Activated CD8-positive, alpha-beta memory T cell treated with anti-CD3 and anti-CD28 coated beads, Interleukin-2, amount 50 U/mL, for 1 hour (primary cell): ENCODE data around the gene IFITM5.
"Not testable (repeated sequence)": the region's sequence is repeated elsewhere in the genome, so short reads cannot be mapped to it uniquely, and the experiment has no call there.

Source experiments
- DNase-seq: peaks from one replicate; pipeline ENCODE4 v3.0.0-alpha.2; 2020; ENCODE audit errors: extremely low read depth

IFITM5 gene

DNA sequence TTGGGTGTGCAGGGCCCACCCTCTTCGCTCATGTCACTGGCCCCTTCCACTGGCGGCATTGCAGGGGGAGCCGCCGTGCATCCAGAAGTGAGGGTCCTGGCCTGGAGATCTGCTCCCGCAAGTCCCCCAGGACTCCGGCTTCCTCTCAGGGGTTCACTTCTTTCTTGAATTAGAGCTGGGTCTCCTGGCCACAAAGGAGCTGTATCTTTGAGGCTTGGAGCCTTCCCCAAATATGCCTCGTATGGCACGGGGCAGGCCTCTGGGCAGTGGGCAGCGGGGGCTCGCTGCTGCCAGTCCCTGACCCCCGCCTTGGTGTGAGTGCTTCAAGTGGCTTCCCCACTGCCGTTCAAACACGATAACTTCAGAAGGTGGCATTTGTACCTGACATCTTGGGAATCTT is 28.7 kb upstream of the IFITM5 start:
- DNase-seq: no peak

DNA sequence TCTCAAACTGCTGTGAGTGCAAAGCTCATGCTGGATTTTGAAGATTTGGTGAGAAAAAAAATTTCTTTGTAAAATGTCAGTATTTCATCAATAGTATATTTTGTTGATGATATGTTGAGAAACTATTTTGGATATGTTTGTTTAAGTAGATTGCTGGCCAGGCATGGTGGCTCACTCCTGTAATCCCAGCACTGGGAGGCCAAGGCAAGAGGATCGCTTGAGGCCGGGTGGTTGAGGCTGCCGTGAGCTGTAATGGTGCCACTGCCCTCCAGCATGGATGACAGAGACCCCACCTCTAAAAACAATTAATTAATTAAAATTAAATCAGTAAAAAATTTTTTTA is 28.2 kb upstream of the IFITM5 start:
- DNase-seq: no peak

DNA sequence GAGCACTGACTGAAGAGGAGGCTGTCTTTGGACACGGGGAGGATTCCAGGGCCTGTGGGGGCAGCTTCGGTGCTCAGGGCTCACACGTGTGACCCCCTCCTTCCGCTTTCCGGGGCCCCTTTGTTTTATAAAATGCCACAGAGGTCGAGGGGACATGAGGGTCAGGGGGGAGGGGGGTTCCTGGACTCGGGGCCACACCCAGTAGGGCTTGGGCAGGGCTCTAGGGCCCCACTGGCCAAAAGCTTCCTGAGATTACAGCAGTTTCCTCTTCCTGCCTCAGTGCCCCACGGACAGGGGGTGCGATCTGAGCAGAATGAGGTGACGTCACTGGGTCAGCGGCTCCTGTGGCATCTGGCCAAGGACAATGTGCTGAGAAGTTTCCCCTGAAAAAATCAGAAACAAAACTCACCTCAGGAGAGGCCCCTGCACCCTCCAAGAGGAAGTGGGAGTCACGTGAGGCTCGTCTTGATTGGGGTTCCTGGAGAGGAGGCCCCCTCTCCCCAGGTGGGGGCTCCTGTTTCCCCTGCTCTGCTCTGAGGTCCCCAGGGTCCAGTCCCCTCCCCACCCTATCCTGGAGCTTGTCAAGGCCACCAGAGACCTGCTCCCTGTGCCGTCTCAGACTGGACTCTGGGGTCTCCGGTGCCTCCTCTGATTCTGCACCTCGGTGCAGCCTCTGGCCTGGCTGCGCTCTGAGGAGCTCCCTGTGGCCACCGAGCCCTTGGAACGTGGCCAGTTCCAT is 27.7 kb upstream of the IFITM5 start:
- peak; percentile 60 for DNase-seq

GRCh38 chr11:326592-326841 is 27.2 kb upstream of the IFITM5 start:
- DNase-seq: no peak

GRCh38 chr11:325796-326591 is 26.7 kb upstream of the IFITM5 start:
- DNase-seq: no peak

GRCh38 chr11:324593-325517 is 25.5 kb upstream of the IFITM5 start:
- DNase-seq: not testable (repeated sequence)

- no peak for DNase-seq
Observed at GRCh38 chr11:324156-324555, 24.8 kb upstream of the IFITM5 start.

DNA sequence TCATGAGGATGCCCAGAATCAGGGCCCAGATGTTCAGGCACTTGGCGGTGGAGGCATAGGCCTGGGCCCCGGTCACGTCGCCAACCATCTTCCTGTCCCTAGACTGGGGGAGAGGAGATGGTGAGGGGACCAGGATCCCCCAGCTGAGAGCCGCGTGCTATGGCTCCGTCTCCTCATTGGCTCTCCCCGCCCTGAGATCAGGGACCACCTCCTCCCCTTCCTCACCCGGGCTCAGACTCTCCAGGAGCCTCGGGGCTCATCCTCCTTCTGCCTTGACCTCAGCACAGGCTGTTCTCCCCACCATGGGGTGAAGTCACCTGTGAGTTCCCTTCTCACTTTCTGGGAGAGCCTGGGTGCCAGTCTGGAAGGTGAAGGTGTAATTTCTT is 20.6 kb upstream of the IFITM5 start:
- DNase-seq: not testable (repeated sequence)

- DNase-seq: not testable (repeated sequence)
Observed at GRCh38 chr11:319121-319887, 20.0 kb upstream of the IFITM5 start.

DNA sequence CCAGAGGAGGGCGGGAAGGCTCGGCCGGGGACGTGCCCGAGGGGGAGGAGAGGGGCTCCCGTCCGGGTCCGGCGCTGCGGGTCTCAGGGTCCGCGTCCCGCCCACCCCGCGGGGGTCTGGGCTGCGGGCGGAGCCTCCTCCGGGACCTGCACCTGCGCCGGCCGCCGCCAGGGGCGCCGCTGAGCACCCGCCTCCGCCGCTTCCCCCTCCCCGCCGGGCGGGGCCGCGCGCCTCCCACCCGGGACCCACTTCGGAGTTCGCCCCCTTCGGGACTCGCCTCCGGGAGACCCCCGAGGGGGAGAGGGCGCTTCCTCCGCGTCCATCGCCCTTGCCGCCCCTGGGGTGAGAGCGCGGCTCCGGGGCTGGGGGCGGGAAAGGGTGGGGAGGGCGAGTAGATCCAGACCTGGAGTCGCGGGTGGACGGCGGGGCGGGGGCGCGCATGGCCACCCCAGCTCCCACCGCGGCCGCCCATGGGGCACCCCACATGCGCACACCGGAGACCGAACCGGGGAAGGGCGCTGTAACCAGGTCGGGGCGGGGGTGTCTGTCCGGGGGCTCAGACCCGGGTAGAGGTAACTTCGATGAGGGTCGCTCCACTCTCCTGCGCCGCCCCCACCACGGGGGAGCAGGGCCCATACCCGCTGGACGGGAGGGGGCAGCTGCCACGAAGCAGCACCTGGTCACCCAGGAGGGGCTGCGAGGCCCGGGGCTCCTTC is 19.2 kb upstream of the IFITM5 start:
- DNase-seq: not testable (repeated sequence)

GRCh38 chr11:317668-318404 is 18.5 kb upstream of the IFITM5 start:
- not testable (repeated sequence) for DNase-seq

DNA sequence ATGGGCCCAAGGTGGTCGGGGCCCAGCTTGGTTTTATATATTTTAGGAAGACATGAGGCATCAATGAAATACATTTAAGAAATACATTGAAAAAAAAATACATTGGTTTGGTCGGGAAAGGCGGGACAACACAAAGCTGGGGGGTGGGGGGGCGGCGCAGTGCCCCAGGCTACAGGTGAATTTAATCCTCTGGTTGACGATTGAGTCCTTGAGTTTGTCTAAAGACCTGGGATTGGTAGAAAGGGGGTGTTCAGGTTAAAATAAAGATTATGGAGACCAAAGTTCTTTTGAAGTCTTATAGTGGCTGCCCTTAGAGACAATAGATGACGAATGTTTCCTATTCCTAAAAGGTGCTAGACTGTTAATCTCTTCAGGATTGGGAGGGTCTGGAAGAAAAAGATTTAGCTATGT is 17.6 kb upstream of the IFITM5 start:
- no peak for DNase-seq

DNA sequence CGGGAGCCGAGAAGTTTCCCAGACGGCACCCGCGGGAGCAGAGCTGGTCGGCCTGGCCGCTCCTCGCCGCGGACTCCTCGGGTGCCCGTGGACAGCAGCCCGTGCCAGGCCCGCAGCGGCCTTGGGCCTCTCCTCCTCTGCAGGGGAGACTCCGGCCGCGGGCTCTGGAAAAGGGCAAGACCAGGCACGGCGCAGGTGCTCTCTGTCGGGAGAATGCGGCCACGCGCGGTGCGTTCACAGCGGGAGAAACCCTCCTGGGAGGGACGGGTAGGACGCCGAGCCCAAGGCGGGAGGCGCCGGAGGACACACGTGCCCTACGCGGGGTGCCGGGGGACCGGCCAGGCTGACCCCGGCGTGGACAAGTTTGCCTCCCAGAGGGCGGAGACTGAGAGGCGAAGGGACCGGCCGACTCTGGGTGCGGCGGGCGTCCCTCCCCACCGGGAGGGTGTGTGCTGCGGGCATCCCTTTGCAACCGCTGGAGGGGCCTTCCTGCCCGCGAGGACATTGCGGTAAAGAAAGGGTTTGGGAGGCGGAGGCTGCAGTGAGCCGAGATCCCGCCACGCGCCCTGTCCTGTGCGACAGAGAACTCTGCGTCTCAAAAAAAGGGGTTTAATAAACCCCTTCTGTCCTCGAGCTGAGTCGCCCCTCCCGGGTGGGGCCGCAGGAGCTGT is 16.8 kb upstream of the IFITM5 start:
- no peak for DNase-seq

GRCh38 chr11:315516-315994 is 16.2 kb upstream of the IFITM5 start:
- no peak for DNase-seq

- no peak for DNase-seq
Observed at GRCh38 chr11:315051-315481, 15.7 kb upstream of the IFITM5 start.

- not testable (repeated sequence) for DNase-seq
Observed at GRCh38 chr11:314554-314875, 15.2 kb upstream of the IFITM5 start.

- no peak for DNase-seq
Observed at GRCh38 chr11:313787-314553, 14.6 kb upstream of the IFITM5 start, which contains the start of gene IFITM1. TSS of gene IFITM1 (plus strand) at chr11:314040. CDS start at chr11:314171, 131 bp downstream.

DNA sequence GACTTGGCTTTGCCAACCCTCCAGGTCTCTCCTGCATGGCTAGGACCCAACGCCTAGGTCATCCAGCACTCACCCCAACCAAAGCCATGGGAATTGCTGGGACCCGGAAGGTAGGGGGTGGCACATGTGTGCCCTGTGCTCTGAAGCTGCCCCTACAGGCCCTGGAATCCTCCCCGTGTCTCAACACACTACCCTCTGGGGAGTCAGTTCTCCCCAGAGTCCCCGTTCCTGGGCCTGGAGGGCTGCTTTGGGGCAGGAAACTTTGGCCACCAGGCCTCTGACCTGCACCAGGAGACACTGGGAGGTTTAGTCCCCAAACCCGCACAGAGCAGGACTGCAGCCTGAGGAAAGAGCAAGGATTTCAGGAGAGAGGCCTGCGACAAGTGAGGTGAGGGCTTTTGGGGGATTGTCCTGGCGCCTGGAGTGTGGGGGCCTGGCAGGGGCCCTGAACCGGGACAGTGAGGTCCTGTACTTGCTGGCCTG is 14.0 kb upstream of the IFITM5 start:
- no peak for DNase-seq
